Brain pericyte (primary cell): ENCODE measurements around the gene GAN.
A peak's percentile ranks its signal among the peaks of the same experiment; 100 is the strongest.

Experiments
- DNase-seq: peaks from one replicate; pipeline ENCODE4 v3.0.0-alpha.2; 2012; ENCODE audit warnings: low read depth, low spot score

The GAN gene

GRCh38 chr16:81353895-81354294 lies 39.1 kb downstream of the GAN start:
- no peak for DNase-seq

- DNase-seq: no peak
These were observed 43.0 kb downstream of the GAN start for GRCh38 chr16:81357711-81358260.

- DNase-seq: no peak
These were observed 44.1 kb downstream of the GAN start for GRCh38 chr16:81358860-81359259.

- DNase-seq: no peak
These were observed 45.4 kb downstream of the GAN start for GRCh38 chr16:81360135-81360534.

DNA sequence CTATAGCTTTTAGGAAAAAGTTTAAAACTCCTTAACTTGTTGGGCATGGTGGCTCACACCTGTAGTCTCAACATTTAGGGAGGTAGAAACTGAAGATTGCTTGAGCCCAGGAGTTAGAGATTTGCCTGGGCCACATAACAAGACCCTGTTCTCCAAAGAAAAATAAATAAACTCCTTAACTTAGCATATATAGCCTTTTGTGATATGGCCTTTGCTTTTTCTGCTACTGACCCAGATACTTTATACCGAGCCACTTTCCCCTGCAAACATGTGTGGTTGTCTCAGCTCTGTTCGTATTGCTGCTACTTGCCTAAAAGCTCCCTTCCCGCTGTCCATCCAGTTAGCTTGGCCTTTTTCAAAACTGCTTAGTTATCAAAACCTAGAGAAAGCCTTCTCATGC lies 51.0 kb downstream of the GAN start:
- DNase-seq: no peak

DNA sequence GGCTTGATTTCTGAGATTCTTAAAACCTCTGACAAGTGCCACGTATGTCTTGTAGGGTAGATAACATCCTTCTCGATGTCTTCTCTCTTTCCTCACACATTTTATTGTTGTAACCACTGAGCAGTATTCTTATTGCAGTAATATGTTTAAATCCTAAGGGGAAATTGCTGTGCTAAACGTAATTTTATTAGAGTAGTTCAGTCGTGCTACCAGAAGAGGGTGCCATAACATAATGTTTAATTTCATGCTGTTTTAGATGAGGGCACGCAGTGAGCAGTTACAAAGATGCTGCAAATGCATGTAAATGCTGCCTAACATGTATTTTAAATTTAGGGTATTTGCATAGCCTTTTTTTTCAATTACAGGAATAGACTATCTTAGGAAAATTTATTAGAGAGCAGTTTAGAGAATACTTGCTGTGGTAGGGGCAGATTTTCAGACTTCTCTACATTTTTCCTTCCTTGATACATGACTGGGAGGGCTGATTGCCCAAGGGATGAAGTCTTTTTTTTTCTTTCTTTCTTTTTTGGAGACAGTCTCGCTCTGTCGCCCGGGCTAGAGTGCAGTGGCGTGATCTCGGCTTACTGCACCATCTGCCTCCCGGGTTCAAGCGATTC lies 51.7 kb downstream of the GAN start:
- DNase-seq: peak; percentile 22

- no peak for DNase-seq
These were observed 53.1 kb downstream of the GAN start for GRCh38 chr16:81367821-81368220.

DNA sequence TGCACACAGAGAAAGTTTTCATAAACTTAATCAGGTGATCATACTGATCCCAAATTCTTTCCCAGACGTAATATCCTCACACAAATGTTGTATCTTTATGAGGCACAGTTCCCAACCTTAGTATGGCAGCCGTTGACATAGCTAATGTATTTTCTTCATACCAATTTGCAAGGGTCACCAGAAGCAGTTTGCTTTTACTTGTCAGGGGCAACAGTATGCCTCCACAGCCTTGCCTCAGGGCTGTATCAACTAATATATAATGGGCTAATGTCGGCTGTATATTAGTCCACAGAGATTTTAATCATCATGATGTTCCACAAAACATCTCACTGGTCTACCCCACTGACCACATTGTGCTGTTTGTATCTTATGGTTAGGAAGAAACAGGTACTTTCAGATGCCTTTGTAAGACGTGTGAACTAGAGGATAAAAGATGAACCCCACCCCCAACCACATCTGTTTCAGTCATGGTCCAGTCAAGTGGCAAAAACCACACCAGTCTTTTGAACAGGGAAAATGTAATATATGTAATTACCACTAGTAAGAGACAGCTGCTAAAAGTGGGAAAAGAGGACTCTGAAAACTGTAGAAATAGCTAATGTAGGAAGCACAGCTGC lies 55.2 kb downstream of the GAN start:
- no peak for DNase-seq

DNA sequence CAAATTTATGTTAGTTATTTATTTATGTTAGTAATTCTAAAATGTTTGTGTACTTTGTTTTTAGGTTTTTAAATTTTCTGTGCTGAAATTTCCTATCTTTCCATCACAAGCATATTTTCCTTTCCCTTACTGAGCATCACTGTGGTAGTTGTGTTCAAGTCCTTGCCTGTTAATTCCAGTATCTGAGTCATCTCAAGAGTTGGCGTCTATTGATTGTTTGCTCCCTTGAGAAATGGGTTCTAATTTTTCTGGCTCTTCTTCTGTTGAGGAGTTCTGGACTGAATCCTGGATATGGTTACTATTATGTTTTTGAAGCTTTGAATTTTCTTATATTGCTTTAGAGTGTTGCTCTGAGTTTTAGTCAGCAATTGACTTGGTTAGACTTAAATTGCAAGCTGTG lies 56.3 kb downstream of the GAN start:
- no peak for DNase-seq

- DNase-seq: no peak
These were observed 59.8 kb downstream of the GAN start for GRCh38 chr16:81374550-81374949.

- no peak for DNase-seq
These were observed 62.1 kb downstream of the GAN start for GRCh38 chr16:81376880-81377279.

GRCh38 chr16:81378049-81378448 lies 63.3 kb downstream of the GAN start:
- DNase-seq: no peak

- no peak for DNase-seq
These were observed 66.2 kb downstream of the GAN start for GRCh38 chr16:81380932-81381331.

DNA sequence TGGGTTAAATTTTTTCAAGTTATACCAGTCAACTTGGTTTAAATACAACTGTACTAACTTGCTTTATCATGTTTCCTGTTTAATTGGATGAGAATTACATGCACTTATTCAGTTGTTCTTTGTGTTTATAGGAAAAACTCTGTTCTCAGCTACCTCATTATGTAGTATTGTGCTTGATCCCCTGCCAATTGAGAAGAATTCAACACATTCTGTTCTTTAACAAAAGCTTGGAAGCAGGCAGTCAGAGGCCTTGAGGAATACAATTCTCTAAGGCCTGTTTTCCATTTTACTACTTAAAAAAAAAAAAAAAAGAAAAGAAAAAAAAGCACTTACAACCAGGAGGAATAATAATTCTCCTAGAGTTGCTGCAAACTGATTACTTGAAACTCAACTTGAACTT lies 69.2 kb downstream of the GAN start:
- no peak for DNase-seq

- DNase-seq: no peak
These were observed 70.4 kb downstream of the GAN start for GRCh38 chr16:81385031-81385756.

- no peak for DNase-seq
These were observed 73.6 kb downstream of the GAN start for GRCh38 chr16:81388357-81388756.

DNA sequence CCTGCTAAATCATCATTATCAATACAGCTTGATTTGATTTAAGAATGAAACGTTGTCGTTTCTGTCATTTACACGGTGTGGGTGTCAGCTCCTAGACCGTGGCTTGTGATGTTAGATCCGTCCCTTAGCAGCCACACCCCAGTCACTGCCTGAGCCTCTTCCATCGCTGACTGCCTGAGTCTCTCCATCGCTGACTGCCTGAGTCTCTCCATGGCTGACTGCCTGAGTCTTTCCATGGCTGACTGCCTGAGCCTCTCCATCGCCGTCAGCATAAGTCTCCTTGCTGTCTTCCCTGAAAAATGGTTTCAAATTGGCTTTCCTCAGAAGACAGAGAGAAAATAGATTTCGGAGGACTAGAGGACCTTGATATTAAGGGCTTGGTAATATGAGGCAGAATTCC lies 76.1 kb downstream of the GAN start:
- DNase-seq: no peak

DNA sequence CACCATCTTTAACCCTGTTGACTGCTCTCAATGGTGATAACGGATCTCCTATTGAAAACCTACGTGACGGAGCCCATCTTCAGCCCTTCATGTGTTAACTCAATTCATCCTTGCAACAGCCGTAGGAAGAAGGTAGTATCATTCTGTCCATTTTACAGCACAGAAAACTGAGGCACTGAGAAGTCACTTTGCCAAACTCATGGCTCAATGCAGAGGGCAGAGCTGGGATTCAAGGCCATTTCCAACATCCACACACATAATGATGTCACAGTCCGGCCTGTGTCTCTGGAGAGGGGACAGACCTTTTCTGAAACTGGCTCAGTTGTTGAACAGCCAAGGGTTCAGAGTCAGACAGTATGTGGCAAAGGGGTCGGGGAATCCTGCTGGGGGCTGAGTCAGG lies 77.2 kb downstream of the GAN start:
- no peak for DNase-seq

- DNase-seq: no peak
These were observed 79.7 kb downstream of the GAN start for GRCh38 chr16:81394416-81394815.

DNA sequence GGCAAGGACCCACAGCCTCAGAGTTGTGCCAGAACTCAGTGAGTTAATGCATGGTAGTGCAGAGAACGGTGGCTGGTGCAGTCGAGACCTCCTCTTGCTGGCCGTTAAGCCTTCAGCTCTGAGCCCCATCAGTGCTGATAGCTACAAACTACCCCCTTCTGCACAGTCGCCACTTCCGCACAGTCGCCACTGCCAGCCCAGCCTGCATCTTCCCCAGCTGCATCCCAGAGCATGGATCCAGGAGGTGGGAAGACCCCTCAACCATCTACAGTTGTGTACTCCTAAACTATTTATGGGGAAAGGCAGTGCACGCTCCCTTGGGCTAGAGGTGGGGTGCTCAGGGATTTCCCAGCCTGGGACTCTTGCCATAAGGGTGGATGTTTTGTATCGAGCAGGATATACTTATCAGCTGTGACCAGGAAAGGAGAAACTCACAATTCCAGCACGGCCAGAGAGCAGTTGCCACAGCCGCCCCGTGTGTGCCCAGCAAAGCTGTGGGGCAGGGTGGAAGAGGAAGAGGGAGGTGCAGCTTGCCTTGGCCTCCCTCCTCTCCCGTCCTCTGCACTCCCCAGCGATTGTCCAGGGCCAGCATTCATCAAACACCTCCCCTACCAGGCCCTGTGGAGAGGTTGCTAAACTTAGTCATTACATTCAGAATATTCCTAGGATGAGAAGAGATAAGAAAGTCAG lies 80.3 kb downstream of the GAN start:
- DNase-seq: no peak

- DNase-seq: no peak
These were observed 82.5 kb downstream of the GAN start for GRCh38 chr16:81397058-81397878.
